Adipocyte (in vitro differentiated cells): ENCODE results near the gene TMEM131L.
"Not testable (repeated sequence)": the region's sequence is repeated elsewhere in the genome, so short reads cannot be mapped to it uniquely, and the experiment has no call there.

Experiments used
- DNase-seq: peaks from one replicate; pipeline ENCODE4 v3.0.0-alpha.2; 2015; ENCODE audit warnings: low read depth
- H3K27me3 ChIP-seq: replicated peaks from 2 replicates; pipeline ENCODE4 v1.7.0; 2013; ENCODE audit warnings: mild to moderate bottlenecking, low read length, moderate library complexity; ENCODE audit not compliant: control insufficient read depth, insufficient read depth
- H3K36me3 ChIP-seq: 2 replicates; pipeline ENCODE4 v1.7.0; 2013; ENCODE audit warnings: low read length, mild to moderate bottlenecking, moderate library complexity; ENCODE audit not compliant: control insufficient read depth, insufficient read depth, severe bottlenecking
- H3K4me1 ChIP-seq: 2 replicates; pipeline ENCODE4 v1.7.0; 2013; ENCODE audit warnings: mild to moderate bottlenecking, low read length, moderate library complexity; ENCODE audit not compliant: control insufficient read depth, insufficient read depth
- H3K4me3 ChIP-seq: 2 replicates; pipeline ENCODE4 v1.7.0; 2013; ENCODE audit warnings: mild to moderate bottlenecking, low read length, moderate library complexity
- H3K9ac ChIP-seq: 2 replicates; pipeline ENCODE4 v1.7.0; 2013; ENCODE audit warnings: mild to moderate bottlenecking, low read length, moderate library complexity
- H3K9me3 ChIP-seq: 2 replicates; pipeline ENCODE4 v1.7.0; 2013; ENCODE audit warnings: mild to moderate bottlenecking, low read length, moderate library complexity; ENCODE audit not compliant: control insufficient read depth

Gene TMEM131L

GRCh38 chr4:153594210-153594609, 128.1 kb downstream of the TMEM131L start:
- Histone ChIP-seq H3K36me3 (peaks cover 38% of the 10 kb centered on the region), H3K27me3 (no peaks in the 10 kb centered on the region), H3K9me3 (no peaks in the 10 kb centered on the region), H3K4me3 (no peak overlapping the region), H3K9ac (no peak overlapping the region), H3K4me1 (no peaks in the 10 kb centered on the region)
- peak; percentile 85 for DNase-seq

GRCh38 chr4:153595894-153596601, 129.9 kb downstream of the TMEM131L start:
- Histone ChIP-seq H3K9ac (no peak overlapping the region), H3K9me3 (no peaks in the 10 kb centered on the region), H3K36me3 (peaks cover 42% of the 10 kb centered on the region), H3K4me1 (no peaks in the 10 kb centered on the region), H3K27me3 (no peaks in the 10 kb centered on the region), H3K4me3 (no peak overlapping the region)
- DNase-seq = no peak

DNA sequence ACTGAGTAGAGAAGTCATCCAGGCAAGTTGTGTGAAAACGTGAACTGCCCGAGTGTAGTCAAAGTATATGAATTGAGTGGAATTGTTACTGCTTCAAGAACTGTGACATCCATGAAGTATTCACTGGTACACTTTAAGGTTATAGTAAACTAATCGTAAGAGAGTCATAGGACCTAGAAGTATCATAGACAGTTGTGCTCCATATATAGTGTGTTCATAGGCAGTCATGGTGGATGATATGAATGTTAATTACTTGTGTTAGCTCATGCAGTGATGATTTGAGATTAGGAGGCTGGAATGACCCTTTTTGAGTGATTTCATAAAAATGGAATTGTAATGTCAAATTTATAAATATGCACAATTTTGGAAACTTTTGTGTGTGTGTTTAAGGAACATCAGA, 136.6 kb downstream of the TMEM131L start:
- Histone ChIP-seq H3K4me1 (no peaks in the 10 kb centered on the region), H3K36me3 (peaks cover 41% of the 10 kb centered on the region), H3K27me3 (no peaks in the 10 kb centered on the region), H3K9me3 (no peaks in the 10 kb centered on the region), H3K4me3 (no peak overlapping the region), H3K9ac (no peak overlapping the region)
- DNase-seq = no peak

- no peaks in the 10 kb centered on the region for H3K9me3 ChIP-seq
- H3K27me3 ChIP-seq = no peaks in the 10 kb centered on the region
- H3K36me3 ChIP-seq = peaks cover 39% of the 10 kb centered on the region
- no peaks in the 10 kb centered on the region for H3K4me1 ChIP-seq
- H3K4me3 ChIP-seq = no peak overlapping the region
- H3K9ac ChIP-seq = no peak overlapping the region
- no peak for DNase-seq
Observed at GRCh38 chr4:153603258-153603657, 137.1 kb downstream of the TMEM131L start.

GRCh38 chr4:153603835-153604234, 137.7 kb downstream of the TMEM131L start:
- Histone ChIP-seq H3K36me3 (peaks cover 34% of the 10 kb centered on the region), H3K9ac (no peak overlapping the region), H3K27me3 (no peaks in the 10 kb centered on the region), H3K4me1 (no peaks in the 10 kb centered on the region), H3K4me3 (no peak overlapping the region), H3K9me3 (no peaks in the 10 kb centered on the region)
- DNase-seq = no peak

DNA sequence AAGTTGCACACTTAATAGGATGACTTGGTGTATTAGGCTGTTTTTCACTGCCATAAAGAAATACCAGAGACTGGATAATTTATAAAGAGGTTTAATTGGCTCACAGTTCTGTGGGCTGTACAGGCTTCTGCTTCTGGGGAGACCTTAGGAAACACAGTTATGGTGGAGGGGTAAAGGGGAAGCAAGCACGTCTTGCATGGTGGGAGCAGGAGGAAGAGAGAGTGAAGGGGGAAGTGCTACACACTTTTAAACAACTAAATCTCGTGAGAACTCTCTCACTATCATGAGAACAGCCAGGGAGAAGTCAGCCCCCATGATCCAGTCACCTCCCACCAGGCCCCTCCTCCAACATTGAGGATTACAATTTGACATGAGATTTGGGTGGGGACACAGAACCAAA, 142.9 kb downstream of the TMEM131L start:
- not testable (repeated sequence) for DNase-seq, H3K9me3 ChIP-seq, H3K4me3 ChIP-seq, H3K27me3 ChIP-seq, H3K4me1 ChIP-seq, H3K9ac ChIP-seq
- H3K36me3 ChIP-seq = peaks cover 17% of the 10 kb centered on the region

DNA sequence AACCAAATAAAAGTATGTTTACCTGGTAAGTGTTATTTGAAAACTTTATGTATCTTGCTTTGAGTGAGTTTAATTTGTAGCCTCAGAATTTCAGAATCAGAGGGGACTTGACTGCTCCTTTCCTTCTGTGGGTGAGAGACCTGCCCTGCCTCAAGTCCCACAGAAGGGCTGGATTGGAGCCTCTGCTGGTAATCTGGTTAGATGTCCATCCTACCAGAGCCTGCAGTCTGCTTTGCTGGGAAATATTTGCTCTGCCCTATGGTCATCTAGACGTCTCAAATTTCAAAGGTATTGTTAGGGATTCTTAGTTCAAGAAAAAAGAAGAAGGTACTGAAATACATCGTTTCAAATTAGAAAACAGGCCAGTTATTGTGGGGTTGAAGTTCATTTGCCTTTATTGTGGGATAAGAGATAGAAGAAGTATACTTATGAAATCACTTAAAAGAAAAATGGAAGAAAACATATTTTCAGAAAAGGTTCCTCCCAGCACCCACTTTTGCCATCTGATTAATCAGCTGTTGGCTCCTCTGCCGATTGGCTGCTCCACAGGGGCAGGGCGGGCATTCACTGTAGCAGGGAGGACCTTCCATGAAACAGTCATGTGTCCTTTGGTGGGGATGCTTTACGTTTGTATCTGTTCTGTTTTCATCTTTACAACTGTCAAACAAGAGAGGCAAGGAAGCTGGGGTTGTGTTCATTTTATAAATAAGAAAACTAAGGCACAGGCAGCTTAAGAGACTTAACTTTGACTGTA, 144.6 kb downstream of the TMEM131L start:
- Histone ChIP-seq H3K4me3 (no peak overlapping the region), H3K36me3 (peaks cover 9% of the 10 kb centered on the region), H3K27me3 (no peaks in the 10 kb centered on the region), H3K9me3 (peaks cover 7% of the 10 kb centered on the region), H3K9ac (no peak overlapping the region), H3K4me1 (no peaks in the 10 kb centered on the region)
- DNase-seq = no peak

DNA sequence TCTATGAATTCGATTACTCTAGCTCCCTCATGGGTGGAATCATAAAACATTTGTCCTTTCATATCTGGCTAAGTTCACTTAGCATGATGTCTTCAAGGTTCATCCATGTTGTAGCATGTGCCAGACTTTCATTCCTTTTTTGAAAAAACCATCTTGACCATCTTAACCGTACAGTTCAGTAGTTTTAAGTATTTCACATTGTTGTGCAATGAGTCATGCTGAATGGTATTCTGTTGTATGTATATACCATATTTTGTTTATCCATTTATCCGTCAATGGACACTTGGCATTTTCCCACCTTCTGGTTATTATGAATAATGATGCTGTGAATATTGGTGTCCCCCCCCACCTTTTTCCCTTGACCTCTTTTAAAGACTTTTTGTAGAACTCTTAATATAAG, 145.5 kb downstream of the TMEM131L start:
- H3K27me3 ChIP-seq = no peaks in the 10 kb centered on the region
- no peak overlapping the region for H3K4me3 ChIP-seq
- H3K36me3 ChIP-seq = peaks cover 9% of the 10 kb centered on the region
- H3K9me3 ChIP-seq = peaks cover 7% of the 10 kb centered on the region
- H3K9ac ChIP-seq = no peak overlapping the region
- H3K4me1 ChIP-seq = no peaks in the 10 kb centered on the region
- DNase-seq = peak; percentile 45

GRCh38 chr4:153612878-153613277, 146.7 kb downstream of the TMEM131L start:
- peaks cover 7% of the 10 kb centered on the region for H3K9me3 ChIP-seq
- DNase-seq = no peak
- H3K4me1 ChIP-seq = no peaks in the 10 kb centered on the region
- no peaks in the 10 kb centered on the region for H3K27me3 ChIP-seq
- H3K4me3 ChIP-seq = no peak overlapping the region
- H3K36me3 ChIP-seq = peaks cover 9% of the 10 kb centered on the region
- H3K9ac ChIP-seq = no peak overlapping the region

- H3K9ac ChIP-seq = no peak overlapping the region
- H3K4me3 ChIP-seq = no peak overlapping the region
- no peaks in the 10 kb centered on the region for H3K4me1 ChIP-seq
- DNase-seq = no peak
- H3K9me3 ChIP-seq = peaks cover 7% of the 10 kb centered on the region
- H3K36me3 ChIP-seq = peaks cover 9% of the 10 kb centered on the region
- H3K27me3 ChIP-seq = no peaks in the 10 kb centered on the region
Observed at GRCh38 chr4:153616006-153616555, 149.9 kb downstream of the TMEM131L start.

DNA sequence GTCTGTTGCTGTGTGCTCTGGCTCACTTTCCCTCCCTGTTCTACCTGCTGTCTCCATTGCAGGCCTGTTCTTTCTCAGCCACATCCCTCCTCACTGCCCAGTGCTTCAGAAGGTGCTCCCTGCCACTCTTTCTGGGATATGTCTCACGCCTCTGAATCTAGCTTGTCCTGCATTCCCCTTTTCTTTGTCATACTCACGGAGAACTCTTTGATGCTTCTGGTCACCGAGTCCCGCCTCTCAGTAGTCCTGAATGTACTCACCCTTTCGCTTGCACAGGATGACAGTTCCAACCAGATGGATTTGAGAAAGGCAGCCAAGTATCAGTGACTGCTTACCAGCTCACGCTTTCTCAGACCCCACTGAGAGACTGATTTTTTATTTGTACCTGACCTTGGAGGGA, 152.7 kb downstream of the TMEM131L start:
- no peaks in the 10 kb centered on the region for H3K27me3 ChIP-seq
- no peaks in the 10 kb centered on the region for H3K4me1 ChIP-seq
- no peaks in the 10 kb centered on the region for H3K9me3 ChIP-seq
- no peak overlapping the region for H3K4me3 ChIP-seq
- H3K9ac ChIP-seq = no peak overlapping the region
- DNase-seq = no peak
- H3K36me3 ChIP-seq = peaks cover 12% of the 10 kb centered on the region
